Brain microvascular endothelial cell (primary cell): Measurements from ENCODE around the gene KLHL25.

Experiments
- DNase-seq: peaks from one replicate; pipeline ENCODE4 v3.0.0-alpha.2; 2020
- H3K27ac ChIP-seq: fragments of 250-450 bp; sonication (Bioruptor Pico); 2 replicates; pipeline ENCODE4 v1.5.1; 2020; ENCODE audit warnings: mild to moderate bottlenecking, moderate library complexity
- H3K27me3 ChIP-seq: fragments of 250-450 bp; sonication (Bioruptor Pico); replicated peaks from 2 replicates; pipeline ENCODE4 v1.5.1; 2020; ENCODE audit warnings: mild to moderate bottlenecking
- H3K36me3 ChIP-seq: fragments of 250-450 bp; sonication (Bioruptor Pico); replicated peaks from 2 replicates; pipeline ENCODE4 v1.5.1; 2020; ENCODE audit warnings: mild to moderate bottlenecking
- H3K4me3 ChIP-seq: 2 replicates; pipeline ENCODE4 v1.5.1; 2011; ENCODE audit warnings: low read depth, mild to moderate bottlenecking, control low read depth, low read length, moderate library complexity
- in situ Hi-C: cut with HindIII; loops from 2 replicates; pipeline ENCODE4 v1.10.0; 2017; ENCODE audit warnings: low sequenced_read_pairs, low pct_ligation_motif_present
- TF ChIP-seq, protein P1 (sequence below): IDR thresholded peaks from 2 replicates; pipeline ENCODE4 v1.5.1; 2011; ENCODE audit warnings: low read depth, mild to moderate bottlenecking, moderate library complexity, low read length, control low read depth, inconsistent platforms; ENCODE audit errors: missing control alignments

Gene KLHL25

DNA sequence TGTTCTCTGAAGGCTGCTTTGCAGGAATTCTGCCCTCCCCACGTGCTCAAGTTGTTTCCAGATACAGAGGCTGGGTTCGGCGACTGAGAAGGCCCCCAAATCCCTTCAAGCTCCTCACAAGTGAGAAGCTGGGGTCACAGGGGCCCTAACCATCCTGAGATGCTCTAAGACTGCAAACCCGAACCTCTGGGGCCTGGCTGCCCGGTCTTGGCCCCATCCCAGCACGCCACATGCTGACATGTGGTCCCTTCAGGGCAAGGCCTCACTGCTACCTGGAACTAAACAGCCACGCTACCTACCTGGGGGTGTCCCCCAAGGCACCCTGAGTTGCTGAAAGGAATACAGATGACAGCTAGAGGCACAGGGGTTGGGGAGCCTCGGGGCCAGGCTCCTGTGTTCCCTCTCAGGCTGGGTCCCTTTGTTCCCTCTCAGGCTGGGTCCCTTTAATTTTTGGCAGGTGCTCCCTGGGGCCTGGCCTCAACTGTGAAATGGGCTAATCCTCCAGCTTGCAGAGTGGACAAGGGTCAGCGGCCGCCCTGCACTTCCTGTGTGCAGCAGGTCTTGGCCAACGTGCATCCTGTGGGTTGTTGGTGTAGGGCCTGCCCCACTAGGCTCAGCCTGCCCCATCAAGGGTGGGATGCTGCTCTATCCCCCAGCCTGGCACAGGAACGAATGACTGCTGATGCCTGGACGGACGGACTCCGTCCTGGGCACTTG is 32.5 kb downstream of the KLHL25 start:
- no peak overlapping the region for H3K27ac ChIP-seq
- TF ChIP-seq, protein P1, sequence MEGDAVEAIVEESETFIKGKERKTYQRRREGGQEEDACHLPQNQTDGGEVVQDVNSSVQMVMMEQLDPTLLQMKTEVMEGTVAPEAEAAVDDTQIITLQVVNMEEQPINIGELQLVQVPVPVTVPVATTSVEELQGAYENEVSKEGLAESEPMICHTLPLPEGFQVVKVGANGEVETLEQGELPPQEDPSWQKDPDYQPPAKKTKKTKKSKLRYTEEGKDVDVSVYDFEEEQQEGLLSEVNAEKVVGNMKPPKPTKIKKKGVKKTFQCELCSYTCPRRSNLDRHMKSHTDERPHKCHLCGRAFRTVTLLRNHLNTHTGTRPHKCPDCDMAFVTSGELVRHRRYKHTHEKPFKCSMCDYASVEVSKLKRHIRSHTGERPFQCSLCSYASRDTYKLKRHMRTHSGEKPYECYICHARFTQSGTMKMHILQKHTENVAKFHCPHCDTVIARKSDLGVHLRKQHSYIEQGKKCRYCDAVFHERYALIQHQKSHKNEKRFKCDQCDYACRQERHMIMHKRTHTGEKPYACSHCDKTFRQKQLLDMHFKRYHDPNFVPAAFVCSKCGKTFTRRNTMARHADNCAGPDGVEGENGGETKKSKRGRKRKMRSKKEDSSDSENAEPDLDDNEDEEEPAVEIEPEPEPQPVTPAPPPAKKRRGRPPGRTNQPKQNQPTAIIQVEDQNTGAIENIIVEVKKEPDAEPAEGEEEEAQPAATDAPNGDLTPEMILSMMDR, result no peak
- H3K27me3 ChIP-seq, result no peaks in the 10 kb centered on the region
- H3K36me3 ChIP-seq, result no peaks in the 10 kb centered on the region
- in situ Hi-C loops, result no loop called here
- no peak overlapping the region for H3K4me3 ChIP-seq
- no peak for DNase-seq

DNA sequence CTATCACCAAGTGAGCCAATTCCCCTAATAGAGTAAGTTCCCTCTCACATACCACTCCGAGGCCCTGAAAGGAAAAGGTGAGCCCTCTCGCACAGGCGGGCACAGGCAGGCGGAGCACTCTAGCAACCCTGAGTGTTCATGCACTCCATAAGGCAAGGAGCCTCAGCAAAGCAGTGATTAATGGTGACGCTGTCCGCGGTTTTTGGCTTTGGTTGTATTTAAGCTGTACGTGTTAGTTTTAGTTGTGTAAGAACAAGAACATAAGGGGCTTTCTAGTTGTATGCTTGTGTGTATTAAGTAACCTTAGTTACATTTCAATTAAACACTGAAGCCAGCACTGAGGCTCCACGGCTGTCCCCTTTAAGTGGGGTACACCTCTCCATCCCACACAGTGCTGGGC is 33.1 kb downstream of the KLHL25 start:
- DNase-seq, result no peak
- Histone ChIP-seq H3K4me3 (no peak overlapping the region), H3K27me3 (no peaks in the 10 kb centered on the region), H3K36me3 (no peaks in the 10 kb centered on the region), H3K27ac (no peak overlapping the region)
- TF ChIP-seq, protein P1, result no peak
- in situ Hi-C loops, result no loop called here

DNA sequence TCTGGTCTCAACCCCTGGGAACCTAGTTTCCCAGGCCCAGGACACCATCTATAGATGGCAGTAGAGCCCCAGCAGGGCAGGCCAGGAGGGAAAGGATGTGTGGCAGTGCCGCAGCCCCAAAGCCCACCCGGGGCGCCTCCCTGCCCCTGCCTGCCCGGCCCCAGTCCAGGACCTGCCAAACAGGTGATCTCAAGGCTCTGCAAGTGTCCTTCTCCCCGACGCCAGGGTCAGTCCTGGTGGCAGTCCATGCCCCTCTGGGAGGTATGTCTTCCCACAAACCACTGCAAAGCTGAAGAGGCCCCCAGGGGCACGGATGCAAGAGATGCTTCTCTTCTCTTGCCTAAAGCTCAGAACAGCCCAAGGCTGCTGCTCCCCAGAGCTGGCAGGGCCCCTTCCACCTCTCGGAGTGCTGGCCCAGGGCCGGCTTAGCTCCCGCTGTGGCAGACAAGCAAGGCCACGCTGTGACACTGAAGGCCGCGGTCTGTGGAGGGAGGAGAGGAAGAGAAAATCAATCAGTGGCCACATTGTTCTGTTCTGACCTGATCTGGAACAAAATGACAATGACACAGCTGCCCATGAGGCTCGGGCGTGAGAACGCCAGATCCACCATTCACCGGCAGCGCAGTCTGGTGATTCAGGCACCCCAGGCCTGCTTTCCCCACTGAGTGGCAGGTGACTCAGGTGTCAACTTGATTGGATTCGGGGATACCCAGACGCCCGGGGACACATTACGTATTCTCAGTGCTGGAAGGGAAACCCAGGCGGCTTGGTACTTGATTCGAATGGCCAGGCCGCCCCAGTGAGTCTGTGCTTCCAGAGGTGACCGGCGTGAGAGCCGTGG is 34.0 kb downstream of the KLHL25 start:
- Histone ChIP-seq H3K27ac (no peak overlapping the region), H3K36me3 (no peaks in the 10 kb centered on the region), H3K4me3 (no peak overlapping the region), H3K27me3 (no peaks in the 10 kb centered on the region)
- TF ChIP-seq, protein P1, result peak; percentile 45
- in situ Hi-C loops, result no loop called here
- DNase-seq, result no peak

DNA sequence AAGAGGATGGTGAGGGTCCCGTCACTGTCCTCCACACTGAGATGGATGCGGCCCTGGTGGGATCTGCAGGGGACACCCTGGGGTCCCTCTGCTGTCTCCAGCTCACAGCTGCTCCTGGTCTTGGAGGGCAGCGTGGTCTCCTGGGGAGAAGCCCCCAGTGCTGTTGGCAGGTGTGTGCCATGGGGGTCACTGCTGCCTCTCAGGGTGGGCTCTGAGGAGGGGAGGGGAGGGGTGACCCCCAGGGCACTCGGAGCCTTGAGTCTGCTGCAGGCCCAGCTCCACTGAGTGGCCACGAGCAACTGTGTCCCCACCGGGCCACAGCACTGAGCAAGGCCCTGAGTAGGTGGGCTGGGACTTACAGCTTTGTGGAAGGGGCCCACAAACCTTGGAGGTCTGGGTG is 34.7 kb downstream of the KLHL25 start:
- Histone ChIP-seq H3K4me3 (no peak overlapping the region), H3K27ac (no peak overlapping the region), H3K27me3 (no peaks in the 10 kb centered on the region), H3K36me3 (no peaks in the 10 kb centered on the region)
- no peak for DNase-seq
- TF ChIP-seq, protein P1, result no peak
- in situ Hi-C loops, result no loop called here

DNA sequence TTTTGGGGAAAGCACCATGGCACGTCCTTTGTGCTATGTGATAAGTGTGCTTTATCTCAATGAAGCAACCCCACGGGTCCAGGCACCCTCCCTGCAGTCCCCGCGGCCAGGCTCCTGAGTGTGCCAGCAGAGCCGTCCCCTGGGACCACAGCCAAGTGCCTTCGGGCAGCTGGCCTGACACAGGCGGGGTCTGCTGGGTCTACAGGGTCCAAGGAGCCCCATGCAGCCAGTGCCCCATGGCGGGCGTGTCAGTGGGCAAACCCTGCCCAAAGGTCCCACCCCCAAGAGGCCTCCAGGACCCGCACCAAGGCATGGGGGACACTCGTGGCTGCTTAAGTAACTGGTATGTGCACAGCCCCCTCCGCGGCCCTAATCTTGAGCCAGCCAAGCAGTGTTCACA is 35.3 kb downstream of the KLHL25 start:
- H3K27ac ChIP-seq, result no peak overlapping the region
- no peak overlapping the region for H3K4me3 ChIP-seq
- no peak for DNase-seq
- no peaks in the 10 kb centered on the region for H3K36me3 ChIP-seq
- TF ChIP-seq, protein P1, result no peak
- H3K27me3 ChIP-seq, result no peaks in the 10 kb centered on the region
- in situ Hi-C loops, result no loop called here
